ENCODE measurements around the gene FOLR1. TPM values are rescaled to one million over a fixed set of nuclear protein-coding genes. Genes with fewer than 3 reads are reported as not detected.
"Not testable (repeated sequence)": the region's sequence is repeated elsewhere in the genome, so short reads cannot be mapped to it uniquely, and the experiment has no call there.

Gene FOLR1
- total RNA-seq, 1 donor from 2014 or later: not detected

- intact Hi-C loops (cut with DNase I): no loop called here
- no peak for TF ChIP-seq CTCF (IDR thresholded peaks at IDR 0.05)
- no peaks in the 10 kb centered on the region for H3K9me3 ChIP-seq
- no peaks in the 10 kb centered on the region for H3K4me1 ChIP-seq
- no peaks in the 10 kb centered on the region for H3K36me3 ChIP-seq
- no peaks in the 10 kb centered on the region for H3K27me3 ChIP-seq
- no peak for DNase-seq (ENCODE audit: low spot score in 2 of 2)
- no peak overlapping the region for H3K27ac ChIP-seq
- no peak overlapping the region for H3K4me3 ChIP-seq
These were observed 37.1 kb upstream of the FOLR1 start for GRCh38 chr11:72154816-72155215.

DNA sequence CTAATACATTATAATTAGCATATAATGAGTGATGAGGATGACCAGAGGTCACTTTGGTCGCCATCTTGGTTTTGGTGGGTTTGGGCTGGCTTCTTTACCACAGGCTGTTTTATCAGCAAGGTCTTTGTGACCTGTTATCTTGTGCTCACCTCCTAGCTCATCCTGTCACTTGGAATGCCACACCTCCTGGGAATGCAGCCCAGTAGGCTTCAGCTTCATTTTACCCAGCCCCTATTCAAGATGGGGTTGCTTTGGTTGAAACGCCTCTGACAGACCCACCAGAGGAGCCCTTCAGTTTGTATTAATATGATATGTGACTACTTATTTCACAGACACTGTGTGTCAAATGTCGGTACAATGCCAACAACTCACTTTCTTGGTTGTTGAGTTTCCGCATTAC is 36.2 kb upstream of the FOLR1 start:
- intact Hi-C loops (cut with DNase I): no loop called here
- no peak for TF ChIP-seq CTCF (IDR thresholded peaks at IDR 0.05)
- Histone ChIP-seq H3K9me3 (no peaks in the 10 kb centered on the region), H3K27me3 (no peaks in the 10 kb centered on the region), H3K27ac (no peak overlapping the region), H3K4me3 (no peak overlapping the region), H3K4me1 (no peaks in the 10 kb centered on the region), H3K36me3 (no peaks in the 10 kb centered on the region)
- no peak for DNase-seq (ENCODE audit: low spot score in 2 of 2)

- H3K27ac ChIP-seq: no peak overlapping the region
- H3K4me1 ChIP-seq: no peaks in the 10 kb centered on the region
- H3K36me3 ChIP-seq: no peaks in the 10 kb centered on the region
- intact Hi-C loops (cut with DNase I): no loop called here
- no peak overlapping the region for H3K4me3 ChIP-seq
- no peak for DNase-seq (ENCODE audit: low spot score in 2 of 2)
- H3K27me3 ChIP-seq: no peaks in the 10 kb centered on the region
- no peak for TF ChIP-seq CTCF (IDR thresholded peaks at IDR 0.05)
- no peaks in the 10 kb centered on the region for H3K9me3 ChIP-seq
These were observed 34.8 kb upstream of the FOLR1 start for GRCh38 chr11:72157131-72157530.

GRCh38 chr11:72160319-72160718 is 31.6 kb upstream of the FOLR1 start:
- intact Hi-C loops (cut with DNase I): loop anchor here (10.0 kb wide), 1 partner anchor 104 kb away; no protein-coding TSS in a partner anchor
- no peaks in the 10 kb centered on the region for H3K9me3 ChIP-seq
- H3K27me3 ChIP-seq: no peaks in the 10 kb centered on the region
- TF ChIP-seq CTCF (IDR thresholded peaks at IDR 0.05): no peak
- no peaks in the 10 kb centered on the region for H3K36me3 ChIP-seq
- DNase-seq (ENCODE audit: low spot score in 2 of 2): no peak
- H3K27ac ChIP-seq: no peak overlapping the region
- no peak overlapping the region for H3K4me3 ChIP-seq
- no peaks in the 10 kb centered on the region for H3K4me1 ChIP-seq

DNA sequence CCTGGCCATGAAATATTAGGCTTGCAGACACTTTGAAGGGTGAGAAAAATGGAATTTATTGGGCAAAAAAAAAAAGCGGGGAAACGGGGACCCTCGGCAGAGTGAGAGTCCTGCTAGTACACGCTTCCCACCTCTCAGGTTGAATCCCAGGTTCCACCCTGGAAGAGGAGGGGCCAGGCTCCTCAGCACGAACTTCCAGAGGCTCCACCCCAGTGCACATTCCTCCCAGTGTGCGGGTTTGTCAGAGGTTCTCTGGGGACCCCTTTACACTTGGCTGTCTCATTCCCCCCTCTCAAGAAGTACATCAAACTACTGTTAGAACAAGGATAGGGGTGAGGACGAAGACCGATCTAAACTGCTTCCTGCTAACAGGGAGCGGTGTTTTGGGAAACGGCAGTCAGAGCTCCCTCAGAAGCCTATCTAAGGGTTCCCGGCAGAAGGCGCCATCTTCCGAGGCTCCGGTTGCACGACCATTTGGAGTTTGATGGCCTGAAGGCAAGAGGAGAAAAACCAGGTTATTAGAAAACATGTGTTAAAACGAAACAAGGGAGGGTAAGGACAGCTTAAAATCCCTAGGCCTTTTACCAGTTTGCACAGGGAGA is 28.9 kb upstream of the FOLR1 start:
- DNase-seq (ENCODE audit: low spot score in 2 of 2): no peak
- H3K36me3 ChIP-seq: no peaks in the 10 kb centered on the region
- TF ChIP-seq CTCF (IDR thresholded peaks at IDR 0.05): no peak
- H3K9me3 ChIP-seq: no peaks in the 10 kb centered on the region
- H3K4me1 ChIP-seq: no peaks in the 10 kb centered on the region
- no peak overlapping the region for H3K27ac ChIP-seq
- H3K4me3 ChIP-seq: no peak overlapping the region
- intact Hi-C loops (cut with DNase I): loop anchor here (10.0 kb wide), 1 partner anchor 102 kb away; no protein-coding TSS in a partner anchor
- H3K27me3 ChIP-seq: no peaks in the 10 kb centered on the region

- H3K9me3 ChIP-seq; H3K27ac ChIP-seq; H3K4me3 ChIP-seq; H3K36me3 ChIP-seq; H3K4me1 ChIP-seq; H3K27me3 ChIP-seq; DNase-seq (ENCODE audit: low spot score in 2 of 2): not testable (repeated sequence)
- intact Hi-C loops (cut with DNase I): loop anchor here (10.0 kb wide), 1 partner anchor 101 kb away; no protein-coding TSS in a partner anchor
These were observed 27.8 kb upstream of the FOLR1 start for GRCh38 chr11:72164187-72164586.

DNA sequence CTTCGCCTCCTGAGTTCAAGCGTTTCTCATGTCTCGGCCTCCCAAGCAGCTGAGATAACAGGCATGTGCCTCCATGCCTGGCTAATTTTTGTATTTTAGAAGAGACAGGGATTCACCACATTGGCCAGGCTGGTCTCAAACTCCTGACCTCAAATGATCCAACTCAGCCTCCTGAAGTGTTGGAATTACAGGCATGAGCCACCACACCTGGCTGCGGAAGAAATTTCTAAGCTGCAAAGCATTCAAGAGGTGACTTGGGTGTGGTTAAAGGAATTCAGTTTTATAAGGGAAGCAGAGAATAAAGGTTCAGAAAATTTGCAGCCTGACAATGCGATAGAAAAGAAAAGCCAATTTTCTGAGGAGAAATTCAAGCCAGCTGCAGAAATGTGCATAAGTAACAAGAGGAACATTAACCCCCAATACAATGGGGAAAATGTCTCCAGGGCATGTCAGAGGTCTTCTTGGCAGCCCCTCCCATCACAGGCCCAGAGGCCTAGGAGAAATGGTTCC is 22.8 kb upstream of the FOLR1 start:
- not testable (repeated sequence) for H3K27ac ChIP-seq; DNase-seq (ENCODE audit: low spot score in 2 of 2); H3K36me3 ChIP-seq; H3K4me3 ChIP-seq; H3K27me3 ChIP-seq; H3K4me1 ChIP-seq; H3K9me3 ChIP-seq
- intact Hi-C loops (cut with DNase I): loop anchor here (10.0 kb wide), 1 partner anchor 96 kb away; no protein-coding TSS in a partner anchor

DNA sequence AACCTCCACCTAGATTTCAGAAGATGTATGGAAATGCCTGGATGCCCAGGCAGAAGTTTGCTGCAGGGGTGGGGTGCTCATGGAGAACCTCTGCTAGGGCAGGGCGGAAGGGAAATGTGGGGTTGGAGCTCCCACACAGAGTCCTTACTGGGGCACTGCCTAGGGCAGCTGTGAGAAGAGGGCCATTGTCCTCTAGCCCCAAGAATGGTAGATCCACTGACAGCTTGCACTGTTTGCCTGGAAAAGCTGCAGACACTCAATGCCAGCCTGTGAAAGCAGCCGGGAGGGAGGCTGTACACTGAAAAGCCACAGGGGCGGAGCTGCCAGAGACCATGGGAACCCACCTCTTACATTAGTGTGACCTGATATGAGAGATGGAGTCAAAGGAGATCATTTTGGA is 22.2 kb upstream of the FOLR1 start:
- not testable (repeated sequence) for H3K36me3 ChIP-seq; H3K27ac ChIP-seq; H3K9me3 ChIP-seq; DNase-seq (ENCODE audit: low spot score in 2 of 2); H3K4me3 ChIP-seq; H3K4me1 ChIP-seq; H3K27me3 ChIP-seq
- intact Hi-C loops (cut with DNase I): loop anchor here (10.0 kb wide), 1 partner anchor 95 kb away; no protein-coding TSS in a partner anchor

GRCh38 chr11:72172043-72172442 is 19.9 kb upstream of the FOLR1 start:
- H3K36me3 ChIP-seq; H3K4me3 ChIP-seq; H3K4me1 ChIP-seq; H3K27me3 ChIP-seq; intact Hi-C loops (cut with DNase I); DNase-seq (ENCODE audit: low spot score in 2 of 2); H3K9me3 ChIP-seq; H3K27ac ChIP-seq: not testable (repeated sequence)

Measured in ascending aorta (tissue), 2 donors.